NT2/D1 (cell line): ENCODE measurements around the gene SDC3.

Experiments used
- SUZ12 ChIP-seq: IDR thresholded peaks from 2 replicates; pipeline ENCODE4 v1.6.1; 2011; ENCODE audit not compliant: insufficient read length, insufficient read depth; ENCODE audit errors: extremely low read depth
- YY1 ChIP-seq: IDR thresholded peaks from 2 replicates; pipeline ENCODE4 v1.6.1; 2011; ENCODE audit not compliant: insufficient read length, insufficient read depth

DNA sequence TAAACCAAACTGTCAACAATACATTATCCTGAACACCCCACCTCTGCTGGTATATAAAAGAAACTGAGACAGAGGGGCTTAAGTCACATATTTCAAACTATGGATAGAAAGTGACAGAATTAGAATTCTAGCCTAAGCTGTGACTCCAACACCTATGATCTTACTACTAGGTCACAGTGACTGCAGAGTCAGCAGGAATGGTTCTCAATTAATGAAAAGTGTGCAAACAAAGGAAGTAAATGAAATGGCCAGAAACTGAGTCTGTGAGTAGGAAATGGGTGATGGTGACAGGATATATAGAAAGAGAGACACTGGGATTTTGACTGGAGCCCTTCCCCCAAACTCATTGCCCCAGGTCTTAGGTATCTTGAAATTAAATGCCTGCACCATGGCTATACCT lies 38.7 kb upstream of the SDC3 start:
- no peak for TF ChIP-seq YY1
- TF ChIP-seq SUZ12: no peak
